GM12878 (cell line): ENCODE measurements around the gene PARPBP.

ENCODE experiments used
- KDM1A ChIP-seq: fragments of 200-600 bp; sonication (generic); IDR thresholded peaks from 2 replicates; pipeline ENCODE4 v1.6.1; 2016; ENCODE audit warnings: borderline replicate concordance
- RAD21 ChIP-seq: IDR thresholded peaks from 2 replicates; pipeline ENCODE4 v1.6.1; 2011; ENCODE audit warnings: mild to moderate bottlenecking, low read depth, low read length, moderate library complexity; ENCODE audit not compliant: insufficient read depth
- SREBF2 ChIP-seq: IDR thresholded peaks from 2 replicates; pipeline ENCODE4 v1.6.1; 2012; ENCODE audit warnings: mild to moderate bottlenecking, low read length
- TF ChIP-seq, protein P1 (sequence below), 3 experiments: IDR thresholded peaks in 2 of 3; conservative IDR thresholded peaks in 1 of 3; 2 replicates each; pipeline ENCODE4 v1.5.1; 2011; ENCODE audit warnings: low read depth in 3 of 3, low read length in 3 of 3, mild to moderate bottlenecking in 3 of 3, control low read depth in 2 of 3, moderate library complexity in 2 of 3, inconsistent platforms in 1 of 3, mixed read lengths in 1 of 3; ENCODE audit not compliant: control insufficient read depth in 2 of 3, insufficient read depth in 1 of 3; ENCODE audit errors: extremely low read depth in 1 of 3

DNA sequence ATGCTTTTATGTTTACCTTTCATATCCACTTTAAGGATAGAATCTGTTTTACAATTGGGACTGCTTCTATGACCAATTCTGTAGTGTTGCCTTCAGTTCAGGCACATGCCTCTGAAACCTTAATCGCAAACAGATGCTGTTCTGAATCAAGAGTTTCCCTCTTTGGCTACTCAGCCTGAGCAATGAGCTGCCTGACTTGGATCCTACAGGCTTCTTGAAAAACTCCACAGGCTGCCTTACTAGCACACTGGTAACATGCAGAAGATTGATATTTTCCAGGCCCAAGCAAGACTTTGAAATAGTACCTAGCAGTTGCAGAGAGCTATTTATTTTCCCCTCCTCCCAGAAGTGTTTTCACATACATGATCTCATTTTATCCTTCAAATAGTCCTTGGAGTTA lies 112.5 kb downstream of the PARPBP start:
- TF ChIP-seq KDM1A: no peak
- TF ChIP-seq, protein P1, sequence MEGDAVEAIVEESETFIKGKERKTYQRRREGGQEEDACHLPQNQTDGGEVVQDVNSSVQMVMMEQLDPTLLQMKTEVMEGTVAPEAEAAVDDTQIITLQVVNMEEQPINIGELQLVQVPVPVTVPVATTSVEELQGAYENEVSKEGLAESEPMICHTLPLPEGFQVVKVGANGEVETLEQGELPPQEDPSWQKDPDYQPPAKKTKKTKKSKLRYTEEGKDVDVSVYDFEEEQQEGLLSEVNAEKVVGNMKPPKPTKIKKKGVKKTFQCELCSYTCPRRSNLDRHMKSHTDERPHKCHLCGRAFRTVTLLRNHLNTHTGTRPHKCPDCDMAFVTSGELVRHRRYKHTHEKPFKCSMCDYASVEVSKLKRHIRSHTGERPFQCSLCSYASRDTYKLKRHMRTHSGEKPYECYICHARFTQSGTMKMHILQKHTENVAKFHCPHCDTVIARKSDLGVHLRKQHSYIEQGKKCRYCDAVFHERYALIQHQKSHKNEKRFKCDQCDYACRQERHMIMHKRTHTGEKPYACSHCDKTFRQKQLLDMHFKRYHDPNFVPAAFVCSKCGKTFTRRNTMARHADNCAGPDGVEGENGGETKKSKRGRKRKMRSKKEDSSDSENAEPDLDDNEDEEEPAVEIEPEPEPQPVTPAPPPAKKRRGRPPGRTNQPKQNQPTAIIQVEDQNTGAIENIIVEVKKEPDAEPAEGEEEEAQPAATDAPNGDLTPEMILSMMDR (IDR thresholded peaks at IDR 0.05 in 2 of 3, conservative IDR thresholded peaks at IDR 0.05 in 1 of 3; ENCODE audit: control insufficient read depth in 2 of 3, extremely low read depth in 1 of 3, insufficient read depth in 1 of 3, low read depth in 3 of 3, low read length in 3 of 3): no peak
- no peak for TF ChIP-seq SREBF2
- no peak for TF ChIP-seq RAD21
